Islet precursor cell (in vitro differentiated cells): Measurements from ENCODE around the gene ANKRD31.
"Not testable (repeated sequence)": the region's sequence is repeated elsewhere in the genome, so short reads cannot be mapped to it uniquely, and the experiment has no call there.

Experiments used
- DNase-seq: peaks from one replicate; pipeline ENCODE4 v3.0.0-alpha.2; 2018

ANKRD31 gene

GRCh38 chr5:75236322-75237316, at the start of gene ANKRD31:
Gene ANKRD31, minus strand, starts transcription at chr5:75236878. Its CDS starts 192 bp downstream, at chr5:75236686.
- DNase-seq, result peak; percentile 78

GRCh38 chr5:75286211-75286773, 49.6 kb upstream of the ANKRD31 start:
- DNase-seq, result no peak

GRCh38 chr5:75282581-75282980, 45.9 kb upstream of the ANKRD31 start:
- peak; percentile 59 for DNase-seq

DNA sequence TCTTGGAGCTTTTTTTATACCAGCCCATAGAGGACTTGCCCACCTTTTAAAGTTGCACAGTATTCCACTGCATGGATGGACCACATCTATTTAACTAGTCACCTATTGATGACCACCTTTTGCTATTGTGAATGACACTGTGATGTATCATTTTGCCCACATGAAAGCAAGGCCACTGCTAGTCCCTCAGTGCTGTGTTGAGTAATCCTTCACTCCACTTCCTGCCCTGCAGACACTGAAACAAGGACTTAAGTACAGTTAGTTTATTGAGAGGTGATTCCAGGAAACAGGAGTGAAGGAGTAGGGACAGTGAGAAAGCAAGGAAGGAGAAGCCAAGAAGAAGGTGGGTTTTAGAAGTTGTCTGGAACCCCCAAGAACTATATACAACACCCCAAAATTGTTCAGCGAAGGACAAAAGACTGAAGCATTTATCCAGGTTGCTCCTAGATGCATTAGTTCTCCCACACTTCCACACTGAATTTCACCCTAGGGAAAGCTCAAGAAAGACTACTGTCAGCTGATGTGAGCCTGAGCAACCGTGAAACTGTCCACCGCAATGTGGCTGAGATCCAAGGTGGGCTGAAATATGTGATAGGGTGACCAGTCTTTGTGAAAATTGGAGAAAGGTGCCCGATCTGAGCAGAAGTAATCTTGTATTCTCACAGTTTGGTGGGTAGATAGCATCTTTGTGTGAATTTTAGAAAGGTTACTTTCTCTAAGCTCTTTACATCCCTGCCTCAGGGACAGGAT, 45.2 kb upstream of the ANKRD31 start:
- DNase-seq, result peak; percentile 67

DNA sequence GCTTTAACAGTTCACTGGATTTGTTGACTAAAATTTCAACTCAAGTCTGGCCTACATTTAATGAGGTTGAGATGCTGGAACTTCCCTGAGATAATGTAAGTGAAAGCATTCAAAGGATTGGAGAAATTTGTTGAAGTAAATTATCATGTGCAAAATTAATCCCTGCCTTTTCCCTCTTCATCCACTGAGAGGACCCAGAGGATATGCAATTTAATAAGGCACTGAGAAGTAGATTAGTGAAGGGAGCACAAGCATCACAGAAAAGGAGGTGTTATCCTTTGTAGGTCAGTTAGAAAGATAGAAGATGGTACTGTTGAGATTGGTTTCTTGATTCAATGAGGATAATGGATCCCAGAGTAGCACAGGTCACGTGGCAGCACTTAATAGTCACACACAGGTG, 42.6 kb upstream of the ANKRD31 start:
- no peak for DNase-seq

GRCh38 chr5:75277463-75277862, 40.8 kb upstream of the ANKRD31 start:
- DNase-seq, result no peak

GRCh38 chr5:75275756-75276155, 39.1 kb upstream of the ANKRD31 start:
- DNase-seq, result no peak

DNA sequence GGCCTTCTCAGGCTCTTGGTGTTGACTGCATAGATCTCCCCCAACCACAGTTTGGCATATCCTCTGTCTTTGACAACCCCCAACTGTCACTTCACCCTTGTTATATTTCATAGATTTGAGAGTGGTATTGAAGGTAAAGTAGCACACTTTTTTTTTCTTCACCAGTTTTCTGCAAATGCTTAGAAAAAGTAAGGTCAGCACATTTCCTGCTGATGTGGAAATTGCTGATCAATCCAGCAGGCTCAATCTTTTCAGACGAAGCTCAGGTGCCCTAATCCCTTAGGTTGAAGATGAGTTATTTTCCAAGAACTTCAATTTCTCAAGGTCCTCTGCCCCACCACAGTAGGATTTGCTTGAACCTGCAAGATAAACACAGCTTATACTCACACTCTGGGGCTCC, 38.5 kb upstream of the ANKRD31 start:
- no peak for DNase-seq

GRCh38 chr5:75274486-75274885, 37.8 kb upstream of the ANKRD31 start:
- DNase-seq, result no peak

GRCh38 chr5:75270605-75271004, 33.9 kb upstream of the ANKRD31 start:
- not testable (repeated sequence) for DNase-seq

DNA sequence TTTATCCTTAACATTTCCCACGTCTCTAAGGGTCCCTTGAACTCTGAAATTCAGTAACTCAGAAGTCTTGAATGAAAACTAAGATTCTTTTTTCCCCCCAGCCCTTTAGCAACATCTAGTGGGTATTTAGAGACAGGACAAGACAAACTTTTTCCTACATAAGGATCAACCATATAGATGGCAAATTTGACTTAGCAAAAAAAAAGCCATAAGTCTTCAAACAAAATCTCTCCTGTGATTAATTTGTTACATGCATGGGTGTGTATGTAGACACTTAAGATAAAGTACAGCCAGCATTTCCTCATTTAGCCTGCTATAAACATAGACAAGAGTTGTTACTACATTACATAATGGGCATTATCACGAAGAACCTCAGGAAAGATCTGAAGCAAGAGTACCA, 29.1 kb upstream of the ANKRD31 start:
- DNase-seq, result no peak

GRCh38 chr5:75262271-75262670, 25.6 kb upstream of the ANKRD31 start:
- DNase-seq, result no peak

DNA sequence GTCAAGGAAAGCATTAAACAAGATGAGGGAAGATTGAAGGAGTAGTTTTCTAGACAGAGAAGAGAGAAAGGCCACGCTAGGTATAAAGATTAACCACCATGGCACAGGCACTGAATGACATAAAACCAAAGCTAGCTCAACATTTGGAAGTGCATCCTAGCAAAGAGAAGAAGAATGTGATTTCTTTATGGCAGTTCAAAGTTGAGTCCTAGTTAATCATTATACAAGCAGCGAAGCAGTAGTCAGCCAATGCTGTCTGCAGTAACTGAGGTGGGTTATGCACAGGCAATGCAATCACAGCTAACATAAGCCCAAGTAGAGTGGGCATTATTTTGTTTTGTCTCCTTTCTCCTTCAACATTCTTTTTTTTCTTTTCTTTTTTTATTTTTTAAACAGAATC, 24.0 kb upstream of the ANKRD31 start:
- no peak for DNase-seq

DNA sequence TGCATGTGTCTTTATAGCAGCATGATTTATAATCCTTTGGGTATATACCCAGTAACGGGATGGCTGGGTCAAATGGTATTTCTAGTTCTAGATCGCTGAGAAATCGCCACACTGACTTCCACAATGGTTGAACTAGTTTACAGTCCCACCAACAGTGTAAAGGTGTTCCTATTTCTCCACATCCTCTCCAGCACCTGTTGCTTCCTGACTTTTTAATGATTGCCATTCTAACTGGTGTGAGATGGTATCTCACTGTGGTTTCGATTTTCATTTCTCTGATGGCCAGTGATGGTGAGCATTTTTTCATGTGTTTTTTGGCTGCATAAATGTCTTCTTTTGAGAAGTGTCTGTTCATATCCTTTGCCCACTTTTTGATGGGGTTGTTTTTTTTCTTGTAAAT, 13.8 kb upstream of the ANKRD31 start:
- not testable (repeated sequence) for DNase-seq

DNA sequence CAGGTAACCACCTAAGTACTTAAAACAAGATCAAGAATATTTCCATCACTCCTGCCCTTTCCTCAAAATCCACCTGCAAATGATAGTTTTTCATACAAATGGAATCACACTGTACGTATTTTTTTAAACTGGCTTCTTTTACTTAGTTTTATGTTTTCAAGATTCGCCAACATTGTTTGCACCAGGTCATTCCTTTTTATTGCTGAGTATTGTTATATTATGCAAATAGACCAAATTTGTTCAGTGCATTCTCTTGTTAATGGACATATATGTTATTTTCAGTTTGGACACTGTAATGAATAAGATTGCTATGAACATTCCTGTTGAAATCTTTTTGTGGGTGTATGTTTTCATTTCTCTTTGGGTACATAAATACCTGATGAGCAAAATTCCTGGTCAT, 8.3 kb upstream of the ANKRD31 start:
- no peak for DNase-seq

GRCh38 chr5:75243510-75243909, 6.8 kb upstream of the ANKRD31 start:
- DNase-seq, result no peak

DNA sequence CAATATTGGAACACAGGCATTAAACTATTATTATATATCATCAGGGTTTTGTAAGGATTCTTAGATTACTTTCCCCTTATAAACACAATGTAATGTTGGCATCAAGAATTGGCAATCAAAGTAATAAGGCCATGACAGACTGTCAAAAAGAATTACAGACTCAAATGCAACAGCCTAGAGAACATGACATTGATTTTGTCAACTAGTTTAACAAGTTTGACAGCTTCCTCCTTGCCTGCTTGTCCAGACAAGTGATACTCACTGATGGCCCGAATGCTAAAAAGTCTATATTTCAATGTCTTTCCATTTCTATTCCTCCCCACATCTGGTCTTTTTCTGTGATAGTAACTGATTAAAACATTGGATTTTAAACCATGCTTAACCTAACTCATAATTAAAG, 6.4 kb upstream of the ANKRD31 start:
- DNase-seq, result no peak

DNA sequence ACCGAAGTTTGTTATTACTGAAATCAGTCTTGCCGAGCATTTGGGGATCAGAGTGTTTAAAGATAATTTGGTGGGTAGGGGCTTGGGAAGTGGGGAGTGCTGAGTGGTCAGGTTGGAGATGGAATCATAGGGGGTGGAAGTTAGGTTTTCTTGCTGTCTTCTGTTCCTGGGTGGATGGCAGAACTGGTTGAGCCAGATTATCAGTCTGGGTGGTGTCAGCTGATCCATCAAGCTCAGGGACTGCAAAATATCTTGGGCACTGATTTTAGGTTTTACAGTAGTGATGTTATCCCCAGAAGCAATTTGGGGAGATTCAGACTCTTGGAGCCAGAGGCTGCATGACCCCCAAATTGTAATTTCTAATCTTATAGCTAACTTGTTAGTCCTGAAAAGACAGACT, 5.4 kb upstream of the ANKRD31 start:
- peak; percentile 69 for DNase-seq

DNA sequence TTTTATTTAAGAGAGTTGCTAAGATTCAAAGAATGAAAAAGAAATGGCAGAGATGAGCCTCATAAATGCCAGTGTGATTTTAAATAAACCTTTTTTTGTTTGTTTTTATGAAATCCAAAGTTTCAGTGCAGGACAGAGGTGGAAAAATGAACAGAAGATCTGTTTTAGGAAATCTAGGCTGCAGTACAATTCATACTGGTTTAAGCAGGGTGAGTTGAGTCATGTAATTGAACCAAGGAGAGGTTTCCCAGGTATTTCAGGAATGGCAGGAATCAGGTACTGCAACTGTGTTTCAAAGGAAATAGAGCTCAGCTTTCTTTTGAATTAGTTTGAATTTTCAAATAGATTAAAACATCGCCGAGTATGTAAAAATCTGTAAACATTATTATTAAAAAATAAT, 3.0 kb upstream of the ANKRD31 start:
- no peak for DNase-seq

- DNase-seq, result no peak
Measured at GRCh38 chr5:75235711-75236110, 967 bp downstream of the ANKRD31 start.

- DNase-seq, result no peak
Measured at GRCh38 chr5:75234251-75234650, 2.4 kb downstream of the ANKRD31 start.

DNA sequence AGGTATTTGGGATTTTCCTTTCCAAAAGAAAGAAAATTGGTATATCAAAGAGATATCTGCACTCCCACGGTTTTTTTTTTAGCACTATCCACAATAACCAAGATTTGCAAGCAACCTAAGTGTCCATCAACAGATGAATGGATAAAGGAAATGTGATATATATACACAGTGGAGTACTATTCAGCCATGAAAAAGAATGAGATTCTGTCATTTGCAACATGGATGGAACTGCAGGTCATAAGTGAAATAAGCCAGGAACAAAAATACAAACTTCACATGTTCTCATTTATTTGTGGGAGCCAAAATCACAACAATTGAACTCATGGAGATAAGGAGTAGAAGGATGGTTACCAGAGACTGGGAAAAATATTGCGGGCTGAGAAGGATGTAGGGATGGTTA, 9.8 kb downstream of the ANKRD31 start:
- no peak for DNase-seq

DNA sequence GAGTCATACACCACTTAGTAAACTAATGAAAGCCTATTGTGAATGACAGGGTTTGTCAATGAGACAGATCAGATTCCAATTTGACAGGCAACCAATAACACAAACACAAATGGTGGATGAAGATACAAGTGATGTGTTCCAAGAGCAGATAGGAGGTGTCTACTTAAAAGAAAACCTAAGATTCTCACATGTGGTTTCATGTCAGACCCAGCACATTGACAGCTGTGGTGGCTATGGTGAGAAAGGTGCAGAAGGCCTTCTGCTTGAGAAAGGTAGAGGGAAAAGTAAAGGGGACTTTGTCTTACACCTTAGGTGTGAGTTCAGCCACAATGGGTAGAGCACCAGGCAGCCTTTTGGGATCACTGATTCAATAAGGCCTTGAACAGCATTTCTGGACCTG, 11.2 kb downstream of the ANKRD31 start:
- DNase-seq, result no peak

- not testable (repeated sequence) for DNase-seq
Measured at GRCh38 chr5:75220787-75221186, 15.9 kb downstream of the ANKRD31 start.
